ENCODE results near the gene OLFML1. TPM values are rescaled to one million over a fixed set of nuclear protein-coding genes. Genes with fewer than 3 reads are reported as not detected.

The OLFML1 gene
- polyA plus RNA-seq, 1 donor from 2014 or later: not detected

DNA sequence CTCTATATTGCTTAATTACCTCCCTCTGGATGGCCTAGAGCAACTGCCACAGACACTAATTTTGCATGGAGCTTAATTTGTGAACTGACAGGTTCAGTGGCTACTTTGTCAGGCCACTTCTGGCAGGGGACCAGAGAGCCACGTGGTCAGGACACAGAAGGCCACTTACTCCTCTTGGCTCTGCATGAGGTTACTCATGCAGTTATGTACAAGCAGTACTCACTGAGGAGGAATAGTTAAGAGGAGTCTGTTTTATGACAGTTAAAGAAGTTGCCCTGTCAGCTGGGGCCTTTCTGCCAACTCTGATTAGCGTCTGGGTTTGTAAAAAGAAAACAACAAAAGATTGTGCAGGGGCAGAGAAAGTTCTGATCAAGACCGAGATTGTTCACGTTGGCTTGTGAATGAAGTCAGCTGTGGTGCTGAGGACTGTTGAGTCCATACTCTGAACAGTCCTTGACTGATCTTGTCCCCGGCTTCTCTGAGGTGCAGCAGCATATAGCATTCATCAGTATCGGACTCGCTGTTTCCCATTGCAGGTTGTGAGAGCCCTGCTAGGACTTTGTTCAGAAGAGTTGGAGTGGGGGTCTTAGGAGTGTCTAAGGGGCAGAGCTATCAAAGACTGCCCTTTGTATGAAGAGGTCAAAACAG lies 69.9 kb downstream of the OLFML1 start:
- H3F3A ChIP-seq (ENCODE audit: insufficient read depth, low read length, poor library complexity, severe bottlenecking): no peaks in the 10 kb centered on the region
- no peaks in the 10 kb centered on the region for H4K20me1 ChIP-seq (ENCODE audit: insufficient read depth)
- H3K9me3 ChIP-seq (ENCODE audit: low read length): no peaks in the 10 kb centered on the region
- no peak overlapping the region for H3K9ac ChIP-seq (ENCODE audit: low read length)
- H3K36me3 ChIP-seq (ENCODE audit: insufficient read depth, low read length): no peaks in the 10 kb centered on the region
- no peaks in the 10 kb centered on the region for H3K79me2 ChIP-seq (replicated peaks; ENCODE audit: insufficient read depth, low read length)
- H3K27me3 ChIP-seq (ENCODE audit: insufficient read depth, low read depth, low read length): no peaks in the 10 kb centered on the region
- no peaks in the 10 kb centered on the region for H3K9me2 ChIP-seq (ENCODE audit: insufficient read depth, low read length)
- H3K4me3 ChIP-seq (ENCODE audit: low read length): no peak overlapping the region
- H3K4me2 ChIP-seq (ENCODE audit: low read length): no peak overlapping the region
- TF ChIP-seq, protein P1, sequence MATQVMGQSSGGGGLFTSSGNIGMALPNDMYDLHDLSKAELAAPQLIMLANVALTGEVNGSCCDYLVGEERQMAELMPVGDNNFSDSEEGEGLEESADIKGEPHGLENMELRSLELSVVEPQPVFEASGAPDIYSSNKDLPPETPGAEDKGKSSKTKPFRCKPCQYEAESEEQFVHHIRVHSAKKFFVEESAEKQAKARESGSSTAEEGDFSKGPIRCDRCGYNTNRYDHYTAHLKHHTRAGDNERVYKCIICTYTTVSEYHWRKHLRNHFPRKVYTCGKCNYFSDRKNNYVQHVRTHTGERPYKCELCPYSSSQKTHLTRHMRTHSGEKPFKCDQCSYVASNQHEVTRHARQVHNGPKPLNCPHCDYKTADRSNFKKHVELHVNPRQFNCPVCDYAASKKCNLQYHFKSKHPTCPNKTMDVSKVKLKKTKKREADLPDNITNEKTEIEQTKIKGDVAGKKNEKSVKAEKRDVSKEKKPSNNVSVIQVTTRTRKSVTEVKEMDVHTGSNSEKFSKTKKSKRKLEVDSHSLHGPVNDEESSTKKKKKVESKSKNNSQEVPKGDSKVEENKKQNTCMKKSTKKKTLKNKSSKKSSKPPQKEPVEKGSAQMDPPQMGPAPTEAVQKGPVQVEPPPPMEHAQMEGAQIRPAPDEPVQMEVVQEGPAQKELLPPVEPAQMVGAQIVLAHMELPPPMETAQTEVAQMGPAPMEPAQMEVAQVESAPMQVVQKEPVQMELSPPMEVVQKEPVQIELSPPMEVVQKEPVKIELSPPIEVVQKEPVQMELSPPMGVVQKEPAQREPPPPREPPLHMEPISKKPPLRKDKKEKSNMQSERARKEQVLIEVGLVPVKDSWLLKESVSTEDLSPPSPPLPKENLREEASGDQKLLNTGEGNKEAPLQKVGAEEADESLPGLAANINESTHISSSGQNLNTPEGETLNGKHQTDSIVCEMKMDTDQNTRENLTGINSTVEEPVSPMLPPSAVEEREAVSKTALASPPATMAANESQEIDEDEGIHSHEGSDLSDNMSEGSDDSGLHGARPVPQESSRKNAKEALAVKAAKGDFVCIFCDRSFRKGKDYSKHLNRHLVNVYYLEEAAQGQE (IDR thresholded peaks at IDR 0.05; ENCODE audit: borderline replicate concordance): no peak
- TF ChIP-seq EZH2 (IDR thresholded peaks at IDR 0.05; ENCODE audit: borderline replicate concordance, insufficient read depth, low read length, poor library complexity, severe bottlenecking) (no peak), EP300 (conservative IDR thresholded peaks at IDR 0.05; ENCODE audit: poor library complexity, severe bottlenecking) (no peak), TAF1 (IDR thresholded peaks at IDR 0.05; ENCODE audit: low read depth) (no peak), MXI1 (conservative IDR thresholded peaks at IDR 0.05; ENCODE audit: poor library complexity, severe bottlenecking) (no peak), RAD21 (conservative IDR thresholded peaks at IDR 0.05) (no peak), POLR2AphosphoS5 (IDR thresholded peaks at IDR 0.05) (no peak), SMC3 (conservative IDR thresholded peaks at IDR 0.05; ENCODE audit: poor library complexity) (no peak)
- TF ChIP-seq, protein P2, sequence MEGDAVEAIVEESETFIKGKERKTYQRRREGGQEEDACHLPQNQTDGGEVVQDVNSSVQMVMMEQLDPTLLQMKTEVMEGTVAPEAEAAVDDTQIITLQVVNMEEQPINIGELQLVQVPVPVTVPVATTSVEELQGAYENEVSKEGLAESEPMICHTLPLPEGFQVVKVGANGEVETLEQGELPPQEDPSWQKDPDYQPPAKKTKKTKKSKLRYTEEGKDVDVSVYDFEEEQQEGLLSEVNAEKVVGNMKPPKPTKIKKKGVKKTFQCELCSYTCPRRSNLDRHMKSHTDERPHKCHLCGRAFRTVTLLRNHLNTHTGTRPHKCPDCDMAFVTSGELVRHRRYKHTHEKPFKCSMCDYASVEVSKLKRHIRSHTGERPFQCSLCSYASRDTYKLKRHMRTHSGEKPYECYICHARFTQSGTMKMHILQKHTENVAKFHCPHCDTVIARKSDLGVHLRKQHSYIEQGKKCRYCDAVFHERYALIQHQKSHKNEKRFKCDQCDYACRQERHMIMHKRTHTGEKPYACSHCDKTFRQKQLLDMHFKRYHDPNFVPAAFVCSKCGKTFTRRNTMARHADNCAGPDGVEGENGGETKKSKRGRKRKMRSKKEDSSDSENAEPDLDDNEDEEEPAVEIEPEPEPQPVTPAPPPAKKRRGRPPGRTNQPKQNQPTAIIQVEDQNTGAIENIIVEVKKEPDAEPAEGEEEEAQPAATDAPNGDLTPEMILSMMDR (IDR thresholded peaks at IDR 0.05; ENCODE audit: poor library complexity, severe bottlenecking): no peak
- no peak overlapping the region for H3K27ac ChIP-seq (ENCODE audit: low read length)
- H2AFZ ChIP-seq (ENCODE audit: low read depth, low read length): no peak overlapping the region

DNA sequence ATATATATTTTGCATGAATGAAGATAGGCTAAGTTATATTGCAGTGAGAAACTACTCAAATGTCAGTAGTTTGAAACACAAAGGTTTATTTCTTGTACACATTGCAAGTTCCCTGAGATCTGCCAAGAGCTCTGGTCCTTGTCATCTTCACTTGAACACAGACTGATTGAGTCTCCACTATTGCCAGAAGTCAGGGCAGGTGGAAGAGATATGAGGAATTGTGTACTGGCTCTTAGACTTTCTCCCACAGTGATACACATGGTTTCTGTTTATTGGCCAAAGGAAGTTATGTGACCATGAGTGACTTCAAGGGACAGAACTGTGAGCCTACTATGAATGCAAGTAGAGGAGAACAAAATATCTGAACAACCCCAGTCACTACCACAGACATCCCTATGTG lies 72.7 kb downstream of the OLFML1 start:
- no peak overlapping the region for H2AFZ ChIP-seq (ENCODE audit: low read depth, low read length)
- H3K4me3 ChIP-seq (ENCODE audit: low read length): no peak overlapping the region
- no peaks in the 10 kb centered on the region for H3K9me3 ChIP-seq (ENCODE audit: low read length)
- no peak overlapping the region for H3K4me2 ChIP-seq (ENCODE audit: low read length)
- H3K9ac ChIP-seq (ENCODE audit: low read length): no peak overlapping the region
- H3K36me3 ChIP-seq (ENCODE audit: insufficient read depth, low read length): no peaks in the 10 kb centered on the region
- no peaks in the 10 kb centered on the region for H3F3A ChIP-seq (ENCODE audit: insufficient read depth, low read length, poor library complexity, severe bottlenecking)
- TF ChIP-seq SMC3 (conservative IDR thresholded peaks at IDR 0.05; ENCODE audit: poor library complexity): no peak
- TF ChIP-seq EP300 (conservative IDR thresholded peaks at IDR 0.05; ENCODE audit: poor library complexity, severe bottlenecking): no peak
- TF ChIP-seq POLR2AphosphoS5 (IDR thresholded peaks at IDR 0.05): no peak
- TF ChIP-seq, protein P2 (IDR thresholded peaks at IDR 0.05; ENCODE audit: poor library complexity, severe bottlenecking): no peak
- TF ChIP-seq TAF1 (IDR thresholded peaks at IDR 0.05; ENCODE audit: low read depth): no peak
- TF ChIP-seq EZH2 (IDR thresholded peaks at IDR 0.05; ENCODE audit: borderline replicate concordance, insufficient read depth, low read length, poor library complexity, severe bottlenecking): no peak
- TF ChIP-seq, protein P1 (IDR thresholded peaks at IDR 0.05; ENCODE audit: borderline replicate concordance): no peak
- TF ChIP-seq RAD21 (conservative IDR thresholded peaks at IDR 0.05): no peak
- TF ChIP-seq MXI1 (conservative IDR thresholded peaks at IDR 0.05; ENCODE audit: poor library complexity, severe bottlenecking): no peak
- no peaks in the 10 kb centered on the region for H4K20me1 ChIP-seq (ENCODE audit: insufficient read depth)
- H3K9me2 ChIP-seq (ENCODE audit: insufficient read depth, low read length): no peaks in the 10 kb centered on the region
- no peak overlapping the region for H3K27ac ChIP-seq (ENCODE audit: low read length)
- H3K27me3 ChIP-seq (ENCODE audit: insufficient read depth, low read depth, low read length): no peaks in the 10 kb centered on the region
- H3K79me2 ChIP-seq (replicated peaks; ENCODE audit: insufficient read depth, low read length): no peaks in the 10 kb centered on the region

Measured in neural cell (in vitro differentiated cells).